Globus pallidus (tissue), 1 donor: ENCODE data around the gene ALDH3A1.

Experiments used
- DNase-seq: peaks from one replicate; pipeline ENCODE4 v3.0.0-alpha.2; 2015; ENCODE audit warnings: low spot score

Gene ALDH3A1

GRCh38 chr17:19703828-19704613 is 44.1 kb downstream of the ALDH3A1 start:
- no peak for DNase-seq

GRCh38 chr17:19703106-19703827 is 44.8 kb downstream of the ALDH3A1 start:
- DNase-seq = no peak

GRCh38 chr17:19702217-19702641 is 45.9 kb downstream of the ALDH3A1 start:
- DNase-seq = no peak
